ENCODE data around the gene CUX1.
A peak's percentile ranks its signal among the peaks of the same experiment; 100 is the strongest.

Gene CUX1

GRCh38 chr7:101858437-101859385, 41.3 kb downstream of the CUX1 start:
- H3K4me3 ChIP-seq (replicated peaks in 1 of 2; ENCODE audit: low read depth in 2 of 2, low read length in 2 of 2) = no peak overlapping the region
- DNase-seq (ENCODE audit: low read depth in 2 of 2) = no peak
- TF ChIP-seq CTCF (IDR thresholded peaks at IDR 0.05; ENCODE audit: low read depth, low read length) = no peak

GRCh38 chr7:101859411-101860106, 42.1 kb downstream of the CUX1 start:
- DNase-seq (ENCODE audit: low read depth in 2 of 2) = peak; percentile 58 to 67
- no peak overlapping the region for H3K4me3 ChIP-seq (replicated peaks in 1 of 2; ENCODE audit: low read depth in 2 of 2, low read length in 2 of 2)
- no peak for TF ChIP-seq CTCF (IDR thresholded peaks at IDR 0.05; ENCODE audit: low read depth, low read length)

- TF ChIP-seq CTCF (IDR thresholded peaks at IDR 0.05; ENCODE audit: low read depth, low read length) = no peak
- DNase-seq (ENCODE audit: low read depth in 2 of 2) = no peak
- H3K4me3 ChIP-seq (replicated peaks in 1 of 2; ENCODE audit: low read depth in 2 of 2, low read length in 2 of 2) = no peak overlapping the region
These were observed 43.1 kb downstream of the CUX1 start for GRCh38 chr7:101860316-101861217.

DNA sequence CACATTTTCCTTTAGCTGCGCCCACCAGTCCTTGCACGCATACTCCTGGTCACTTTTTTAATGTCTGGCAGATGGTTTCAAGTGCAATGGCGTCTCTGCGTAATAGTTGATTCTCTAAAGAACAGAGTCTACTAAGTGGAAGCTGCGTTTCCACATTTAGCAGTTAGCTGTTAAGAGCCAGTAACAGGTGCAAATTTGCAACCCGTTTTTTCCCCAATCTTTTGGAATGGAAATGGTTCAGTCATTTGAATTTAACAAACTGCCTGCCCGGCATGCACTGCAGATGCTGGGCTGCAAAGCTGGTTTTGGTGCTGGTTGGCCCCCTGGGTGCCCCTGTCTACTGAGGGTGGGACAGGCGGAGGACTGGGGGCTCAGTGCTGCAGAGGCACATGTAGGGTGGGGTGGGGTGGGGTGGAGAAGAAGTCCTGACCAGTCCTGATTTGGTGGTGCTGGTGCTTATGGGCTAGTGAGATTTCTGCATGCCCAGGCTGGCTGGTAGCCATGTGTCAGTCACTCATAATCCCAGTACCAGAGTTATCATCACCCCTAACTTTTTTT, 43.9 kb downstream of the CUX1 start:
- no peak overlapping the region for H3K4me3 ChIP-seq (replicated peaks in 1 of 2; ENCODE audit: low read depth in 2 of 2, low read length in 2 of 2)
- TF ChIP-seq CTCF (IDR thresholded peaks at IDR 0.05; ENCODE audit: low read depth, low read length) = no peak

GRCh38 chr7:101862280-101863220, 45.1 kb downstream of the CUX1 start:
- TF ChIP-seq CTCF (IDR thresholded peaks at IDR 0.05; ENCODE audit: low read depth, low read length) = no peak
- no peak overlapping the region for H3K4me3 ChIP-seq (replicated peaks in 1 of 2; ENCODE audit: low read depth in 2 of 2, low read length in 2 of 2)
- DNase-seq (ENCODE audit: low read depth in 2 of 2) = no peak

More for the DNA sequence above, 43.9 kb downstream of the CUX1 start:
- DNase-seq (ENCODE audit: low read depth in 2 of 2) = no peak

All from cardiac fibroblast (primary cell).